Activated naive CD4-positive, alpha-beta T cell treated with Interleukin-2 at 50 U/mL for 16 hours (primary cell): ENCODE results near the gene SKI.

Experiments used
- DNase-seq: peaks from one replicate; pipeline ENCODE4 v3.0.0-alpha.2; 2020

The SKI gene

DNA sequence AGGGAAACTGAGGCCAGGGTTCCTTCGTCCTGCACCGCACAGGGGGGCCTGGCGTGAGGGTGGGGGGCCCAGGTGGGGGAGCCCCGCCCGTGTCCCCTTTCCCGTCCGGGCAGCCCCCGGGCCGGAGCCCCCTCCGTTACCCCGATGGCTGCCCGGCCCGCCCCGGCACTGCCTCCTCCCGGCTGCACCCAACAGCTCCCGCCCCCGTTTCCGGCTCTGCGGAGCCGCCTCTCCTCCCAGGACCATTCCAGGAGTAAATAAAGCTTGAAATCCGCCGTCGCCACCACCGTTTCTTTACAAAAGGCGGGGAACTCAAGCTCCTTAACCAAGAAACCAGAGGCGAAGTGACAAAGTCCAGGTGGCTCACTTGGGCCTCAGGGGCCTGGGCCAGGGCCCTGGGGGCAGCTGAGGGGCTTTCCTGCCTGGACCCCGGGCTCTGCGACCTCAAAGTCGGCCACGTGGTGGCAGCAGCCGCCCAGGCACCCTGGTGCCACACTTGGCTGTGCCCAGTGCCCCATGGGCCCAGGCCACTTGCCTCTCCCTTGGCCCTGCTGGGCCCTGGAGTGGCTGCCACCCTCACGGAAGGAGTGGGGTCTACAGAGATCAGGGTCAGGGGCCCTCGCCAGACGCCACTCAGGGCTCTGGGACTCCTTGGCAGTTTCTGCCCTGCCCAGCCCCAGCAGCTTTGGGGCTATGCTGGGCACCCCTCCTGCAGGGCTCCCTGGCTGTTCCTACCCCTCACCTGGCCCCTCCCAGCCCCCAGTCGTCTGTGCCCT is 33.0 kb upstream of the SKI start:
- DNase-seq: peak; percentile 88

DNA sequence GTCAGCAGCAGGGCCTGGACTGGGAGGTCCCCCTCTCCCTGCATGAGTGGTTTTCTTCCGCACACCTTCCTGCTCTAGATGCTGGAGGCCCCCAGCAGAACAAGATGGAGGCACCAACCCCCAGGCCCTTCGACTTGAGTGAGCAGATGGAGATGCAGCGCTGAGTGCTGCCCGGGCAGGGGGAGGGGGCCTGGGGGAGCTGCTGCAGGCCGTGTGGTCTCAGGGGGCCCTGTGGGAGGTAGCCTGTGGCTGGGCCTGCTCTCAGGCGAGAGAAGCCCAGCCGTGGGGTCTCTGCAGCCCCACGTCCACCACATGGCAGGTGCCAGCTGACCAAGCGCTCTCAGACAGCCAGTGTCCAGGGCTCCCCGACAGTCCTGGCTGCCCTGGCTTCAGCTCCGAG is 32.3 kb upstream of the SKI start:
- no peak for DNase-seq

DNA sequence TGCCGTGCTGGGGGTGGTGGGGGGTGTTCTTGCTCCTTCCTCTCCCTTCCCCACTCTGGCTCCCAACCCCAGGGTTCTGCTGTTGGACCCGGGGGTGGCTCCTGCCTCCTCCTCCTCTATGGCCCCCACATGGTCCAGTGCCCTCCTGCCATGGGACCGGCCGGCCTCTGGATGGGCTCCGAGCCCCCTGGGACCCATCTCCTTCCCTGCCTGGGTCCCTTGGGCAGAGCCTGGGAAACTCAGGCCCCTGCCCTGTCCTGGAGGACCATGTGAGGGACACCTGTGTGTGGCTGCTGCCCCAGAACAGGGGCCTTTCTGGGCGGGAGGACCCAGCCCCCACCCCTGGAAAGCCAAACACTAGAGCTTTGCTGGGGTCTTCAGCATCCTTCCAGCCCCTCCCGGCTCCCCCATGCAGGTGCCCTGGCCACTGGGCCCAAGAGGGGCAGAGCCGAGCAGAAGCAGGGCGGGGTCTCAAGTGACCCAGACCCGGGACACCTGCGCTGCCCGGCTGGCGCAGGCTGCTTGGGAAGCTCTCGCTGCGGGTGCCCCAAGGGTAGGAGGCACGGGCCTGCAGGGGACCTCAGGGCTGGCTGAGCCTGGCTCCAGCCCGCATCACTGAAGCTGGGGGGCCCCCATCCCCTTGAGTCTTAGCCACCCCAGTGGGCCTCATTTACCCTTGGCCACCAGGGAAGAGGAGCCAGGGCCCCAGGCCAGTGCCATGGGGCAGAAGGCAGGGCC is 31.0 kb upstream of the SKI start:
- DNase-seq: no peak

DNA sequence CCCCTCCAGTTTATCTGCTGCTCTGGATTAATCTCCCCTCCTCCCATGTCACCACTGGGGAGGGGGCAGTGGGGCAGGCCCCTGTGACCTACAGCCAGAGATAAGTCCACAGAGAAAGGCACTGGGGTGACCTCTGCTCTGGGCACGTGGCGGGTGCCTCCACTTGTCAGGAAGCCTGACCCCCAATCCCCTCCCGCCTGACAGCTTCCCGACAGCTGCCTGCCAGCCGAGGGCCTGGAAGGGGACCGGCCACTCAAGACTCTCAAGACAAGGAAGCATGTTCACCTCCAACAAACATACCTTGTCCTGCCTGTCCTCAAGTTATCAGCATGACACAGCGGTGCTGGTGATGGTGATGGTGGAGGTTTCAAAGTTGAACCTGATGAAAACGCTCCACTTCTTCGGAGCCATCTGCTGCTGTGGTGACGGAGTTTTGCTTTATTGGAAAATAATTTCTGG is 30.4 kb upstream of the SKI start:
- DNase-seq: no peak

DNA sequence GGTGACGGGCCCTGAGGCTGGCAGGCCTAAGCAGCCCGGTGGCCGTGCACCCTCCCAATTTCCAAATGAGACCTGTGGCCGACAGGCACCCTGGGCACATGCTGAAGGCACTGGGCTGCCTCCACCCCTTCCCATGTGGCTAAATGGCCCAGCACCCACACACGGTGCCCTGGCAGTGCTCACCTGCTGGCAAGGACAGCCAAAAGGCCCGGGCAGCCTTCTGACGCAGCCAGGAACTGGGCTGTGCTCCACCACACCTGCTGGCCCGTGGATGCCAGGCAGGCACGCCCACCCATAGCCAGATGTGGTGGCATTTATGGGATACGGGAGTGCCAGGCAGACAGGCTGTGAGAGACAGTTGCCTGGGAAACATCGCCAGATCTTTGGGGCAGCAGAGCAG is 29.5 kb upstream of the SKI start:
- DNase-seq: no peak

DNA sequence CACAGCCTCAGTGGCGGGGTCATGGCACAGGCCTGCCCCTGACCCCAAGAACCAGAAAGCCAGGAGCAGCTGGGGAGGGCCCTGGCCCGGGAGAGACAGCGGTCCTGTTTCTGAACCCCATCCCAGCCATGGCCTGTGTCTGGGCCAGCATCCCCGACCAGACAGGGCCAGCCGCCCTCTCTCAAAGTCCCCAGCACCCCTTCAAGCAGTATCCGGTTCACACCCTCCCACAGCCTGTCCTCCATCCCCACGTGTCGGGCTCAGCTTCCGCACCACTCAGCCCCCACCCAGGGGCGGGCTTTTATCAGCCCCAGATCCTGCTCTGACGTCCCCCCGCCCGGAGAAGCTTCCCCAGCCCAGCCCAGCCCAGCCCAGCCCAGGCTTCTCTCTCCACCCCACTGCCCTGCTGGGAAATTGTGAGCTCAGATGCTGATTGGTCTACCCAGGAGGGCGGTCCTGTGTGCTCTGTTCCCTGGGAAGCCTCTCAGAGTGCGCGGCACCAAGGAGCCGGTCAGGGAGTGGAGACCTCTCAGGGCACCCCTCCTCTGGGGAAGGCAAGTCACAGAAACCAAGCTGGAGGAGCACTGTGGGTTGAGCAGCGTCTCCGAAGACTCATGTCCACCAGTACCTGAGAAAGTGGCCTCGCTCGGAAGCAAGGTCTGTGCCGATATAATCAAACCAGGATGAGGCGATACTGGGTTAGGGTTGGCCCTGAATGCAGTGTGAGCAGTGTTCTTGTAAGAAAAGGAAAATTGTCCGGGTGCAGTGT is 28.9 kb upstream of the SKI start:
- DNase-seq: peak; percentile 83

DNA sequence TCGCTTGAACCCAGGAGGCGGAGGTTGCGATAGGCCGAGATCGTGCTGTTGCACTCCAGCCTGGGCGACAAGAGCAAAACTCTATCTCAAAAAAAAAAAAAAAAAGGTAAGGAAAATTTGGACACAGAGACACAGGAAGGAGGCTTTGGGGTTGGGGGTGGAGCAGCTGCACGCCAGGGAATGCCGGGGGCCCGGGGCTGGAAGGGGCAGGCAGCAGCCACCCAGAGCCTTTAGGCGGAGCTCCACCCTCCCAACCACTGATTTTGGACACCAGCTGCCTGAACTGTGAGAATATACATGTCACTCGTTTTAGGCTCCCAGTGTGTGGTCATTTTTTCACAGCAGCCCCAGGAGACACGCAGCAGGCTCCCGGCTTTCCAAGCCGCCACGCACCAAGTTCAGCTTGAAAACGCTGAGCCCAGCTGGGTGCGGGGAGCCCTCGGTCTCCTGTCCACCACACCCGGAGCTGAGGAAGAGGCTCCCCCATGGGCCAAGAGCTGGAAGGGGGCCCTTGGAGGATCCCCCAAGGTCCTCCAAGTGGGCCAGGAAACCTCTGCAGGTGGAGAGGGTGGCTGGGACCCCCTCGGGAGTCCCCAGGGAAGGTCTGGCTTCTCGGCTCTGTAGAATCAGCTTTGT is 27.7 kb upstream of the SKI start:
- no peak for DNase-seq

DNA sequence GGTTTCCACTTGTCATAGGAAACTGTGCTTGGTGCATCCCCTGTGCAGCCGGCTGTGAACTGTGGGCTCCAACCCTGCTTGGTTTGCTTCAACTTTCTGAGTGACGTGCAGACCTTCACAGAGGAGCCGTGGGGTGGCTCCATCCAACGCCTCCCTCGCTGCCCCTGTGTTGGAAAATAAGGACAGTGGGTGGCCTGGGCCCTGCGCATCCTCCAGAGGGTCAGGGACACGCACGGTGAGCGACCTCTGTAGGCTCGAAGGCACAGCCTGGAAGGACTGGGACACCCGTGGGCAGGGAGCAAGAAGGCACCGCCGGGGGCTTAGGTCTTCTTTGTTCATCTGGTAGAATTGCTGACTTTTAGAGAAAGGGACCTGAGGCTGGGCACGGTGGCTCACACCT is 27.1 kb upstream of the SKI start:
- no peak for DNase-seq

DNA sequence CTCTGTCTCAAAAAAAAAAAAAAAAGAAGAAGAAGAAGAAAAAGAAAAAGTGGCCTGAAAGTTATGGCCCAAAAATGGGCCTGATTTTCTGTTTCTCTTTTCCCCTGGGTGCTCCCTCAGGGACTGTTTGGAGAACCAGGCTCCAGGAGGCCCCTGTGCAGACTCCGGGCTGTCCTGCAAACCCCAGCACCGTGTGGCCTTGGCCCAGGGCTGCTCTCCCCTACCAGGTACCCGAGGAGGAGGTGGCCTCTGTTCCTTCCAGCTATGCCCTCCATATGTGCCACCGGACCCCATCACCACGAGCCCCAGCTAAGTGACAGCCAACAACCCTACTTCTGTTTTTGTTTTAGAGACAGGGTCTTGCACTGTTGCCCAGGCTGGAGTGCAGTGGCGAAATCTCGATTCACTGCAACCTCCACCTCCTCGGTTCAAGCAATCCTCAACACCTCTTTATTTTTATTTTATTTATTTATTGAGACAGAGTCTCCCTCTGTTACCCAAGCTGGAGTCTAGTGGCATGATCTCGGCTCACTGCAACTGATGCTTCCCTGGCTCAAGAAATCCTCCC is 26.0 kb upstream of the SKI start:
- no peak for DNase-seq

DNA sequence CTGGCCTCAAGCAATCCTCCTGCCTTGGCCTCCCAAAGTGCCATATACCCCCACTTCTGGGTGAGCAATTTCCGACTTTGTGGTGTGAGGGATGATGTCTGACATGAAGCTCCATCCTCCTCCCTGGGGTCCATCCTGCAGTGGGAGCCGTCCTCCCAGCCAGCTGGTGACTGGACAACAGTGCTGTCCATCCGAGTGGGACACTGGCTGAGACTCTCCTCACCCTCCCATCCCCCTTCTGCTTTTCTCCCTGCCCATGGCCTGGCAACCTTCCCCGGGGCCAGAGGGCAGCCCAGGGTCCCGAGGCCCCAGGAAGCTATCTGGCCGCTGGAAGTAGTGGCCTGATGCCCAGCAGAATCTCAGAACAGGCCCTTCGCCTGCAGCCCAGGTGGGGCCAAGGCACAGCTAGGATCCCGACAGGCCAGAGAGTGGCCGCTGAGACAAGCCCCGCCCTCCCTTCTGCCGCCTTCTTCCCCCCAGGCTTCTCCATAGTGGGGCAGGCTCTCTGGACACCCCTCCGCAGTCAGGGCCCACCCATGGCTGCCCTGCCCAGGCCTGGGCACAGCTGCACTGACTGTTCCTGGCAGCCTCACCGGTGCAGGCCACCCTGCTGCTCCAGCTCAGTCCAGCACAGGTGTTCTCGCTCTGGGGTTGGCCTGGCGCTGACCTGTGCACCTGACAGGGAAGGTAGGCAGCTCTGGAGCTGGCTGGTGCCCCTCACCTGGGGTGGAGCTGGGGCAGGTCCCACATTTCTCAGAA is 25.1 kb upstream of the SKI start:
- DNase-seq: no peak

DNA sequence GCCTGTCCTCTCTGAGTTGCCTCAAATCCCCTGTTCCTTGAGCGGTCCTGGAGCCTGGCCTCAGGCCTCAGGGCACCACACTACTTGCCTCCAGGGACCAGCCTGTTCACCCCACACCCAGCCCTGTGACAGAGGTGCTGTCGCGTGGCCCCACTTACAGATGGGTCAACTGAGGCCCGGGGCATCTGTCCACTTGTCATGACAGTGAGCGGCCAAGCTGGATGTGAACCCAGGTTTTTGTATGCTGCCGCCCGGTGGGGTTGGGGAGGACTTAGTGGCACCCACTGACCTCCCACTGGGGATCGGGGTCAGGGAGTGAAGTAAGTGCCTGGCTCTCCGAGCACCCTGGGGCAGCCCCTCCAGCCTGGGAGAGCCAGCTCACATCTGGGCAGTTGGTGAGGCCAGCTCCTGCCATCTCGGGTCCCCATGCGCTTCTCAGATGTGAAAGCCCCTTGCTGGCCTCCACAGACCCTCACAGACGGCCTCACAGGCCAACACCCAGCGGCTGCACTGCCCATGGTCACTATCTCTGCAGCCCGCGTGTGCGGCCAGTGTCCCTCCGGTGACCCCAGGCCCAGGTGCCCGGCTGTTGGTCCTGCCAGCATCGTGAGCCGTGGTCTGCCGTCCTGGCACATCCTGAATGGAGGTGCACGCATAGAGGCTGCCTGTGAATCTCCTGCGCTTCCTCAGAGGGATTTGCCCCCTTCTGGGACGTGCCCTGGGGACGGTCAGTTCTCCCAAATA is 24.3 kb upstream of the SKI start:
- no peak for DNase-seq

DNA sequence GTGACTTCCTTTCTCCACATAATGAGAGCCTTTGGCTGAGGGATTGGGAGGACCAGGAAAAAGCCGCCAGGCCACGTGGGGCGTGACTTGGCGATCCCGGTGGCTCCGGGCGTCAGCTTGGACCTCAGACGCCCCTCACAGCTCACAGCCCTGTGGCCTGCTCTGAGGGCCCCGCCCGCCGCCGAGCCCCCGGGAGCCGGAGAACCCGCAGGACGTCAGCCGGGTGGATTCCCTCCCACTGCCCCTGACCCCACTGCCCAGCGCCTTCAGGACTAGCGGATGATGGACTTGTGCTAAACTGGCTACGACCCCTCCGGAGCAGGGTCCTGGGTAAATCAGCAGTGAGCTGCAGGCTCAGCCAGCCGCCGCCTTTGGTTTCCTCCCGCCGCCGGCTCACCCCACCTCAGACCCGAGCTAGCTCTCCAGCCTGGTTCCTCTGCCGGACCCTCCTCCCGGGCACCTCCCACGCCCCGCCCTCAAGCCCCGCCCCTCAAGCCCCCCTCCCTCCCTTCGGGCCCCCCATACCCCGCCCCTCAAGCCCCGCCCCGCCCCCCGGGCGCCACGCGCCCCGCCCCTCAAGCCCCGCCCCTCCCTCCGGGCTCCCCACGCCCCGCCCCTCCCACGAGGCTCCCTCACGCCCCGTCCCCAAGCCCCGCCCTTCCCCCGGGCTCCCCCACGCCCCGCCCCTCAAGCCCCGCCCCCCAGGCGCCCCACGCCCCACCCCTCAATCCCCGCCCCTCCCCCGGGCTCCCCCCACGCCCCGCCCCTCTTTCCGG is 23.5 kb upstream of the SKI start:
- DNase-seq: peak; percentile 72

DNA sequence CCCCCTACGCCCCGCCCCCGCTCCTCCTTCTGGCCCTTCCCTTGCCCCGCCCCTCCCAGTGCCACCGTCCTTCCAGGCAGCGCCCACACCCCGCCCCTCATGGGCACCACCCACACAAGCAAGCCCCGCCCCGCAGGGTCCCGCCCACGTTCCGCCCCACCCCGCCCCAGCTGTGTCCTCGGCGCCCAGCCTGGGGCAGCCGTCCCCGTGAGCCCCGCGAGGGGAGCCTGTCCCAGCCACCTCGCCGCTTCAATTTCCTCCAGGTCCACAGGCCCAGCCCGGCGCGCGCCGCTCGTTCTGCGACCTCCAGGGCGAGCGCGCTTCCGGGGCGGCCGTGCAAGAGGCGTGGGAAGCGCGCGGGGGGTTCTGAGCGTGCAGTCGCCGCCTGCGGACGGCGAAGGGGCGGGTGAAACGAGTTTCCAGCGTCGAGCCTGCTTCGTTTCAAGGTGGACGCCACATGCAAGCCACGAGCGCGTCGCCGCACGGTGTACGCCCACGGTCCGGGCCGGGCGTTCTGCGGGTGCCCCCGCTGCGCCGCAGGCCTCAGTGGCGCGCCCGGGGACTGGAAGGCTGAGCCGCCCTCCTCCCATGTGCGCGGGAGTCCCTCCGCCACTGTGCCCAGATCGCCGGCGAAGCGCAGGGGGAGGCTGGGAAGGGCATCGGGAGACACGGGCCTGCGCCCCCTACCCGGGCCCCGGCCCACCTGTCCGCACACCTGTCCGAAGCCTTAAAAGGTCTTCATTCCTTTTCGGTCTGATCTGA is 22.7 kb upstream of the SKI start:
- DNase-seq: peak; percentile 87

DNA sequence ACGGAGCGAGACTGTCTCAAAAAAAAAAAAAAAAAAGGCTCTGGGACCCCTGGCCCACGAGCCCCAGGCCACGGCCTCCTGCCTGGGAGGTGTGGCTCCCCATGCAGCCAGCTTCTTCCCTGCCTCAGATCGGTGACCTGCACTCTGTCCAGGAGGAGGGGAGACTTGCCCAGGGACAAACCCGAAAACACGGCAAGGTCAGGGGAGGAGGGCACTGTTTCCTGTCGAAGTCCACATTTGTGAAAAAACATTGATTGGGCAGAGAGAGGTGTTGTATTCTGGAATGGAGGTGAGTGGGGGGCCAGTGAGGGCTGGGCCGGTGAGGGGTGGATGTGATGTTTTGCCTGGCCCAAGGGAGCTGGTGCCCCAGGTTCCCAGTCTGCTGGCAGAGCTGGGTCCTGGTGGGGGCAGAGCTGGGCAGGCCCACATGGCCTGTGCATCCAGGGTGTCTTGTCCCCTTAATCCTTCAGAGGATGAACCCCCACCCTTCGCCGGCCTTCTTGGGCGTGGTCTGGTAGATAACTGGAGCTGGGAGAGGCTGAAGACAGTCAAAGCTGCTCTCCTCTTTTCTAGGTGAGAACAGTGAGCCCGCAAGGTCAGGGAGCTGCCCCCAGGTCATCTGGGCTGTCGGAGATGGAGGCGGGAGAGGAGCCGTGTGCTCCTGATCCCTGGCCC is 21.2 kb upstream of the SKI start:
- DNase-seq: no peak

DNA sequence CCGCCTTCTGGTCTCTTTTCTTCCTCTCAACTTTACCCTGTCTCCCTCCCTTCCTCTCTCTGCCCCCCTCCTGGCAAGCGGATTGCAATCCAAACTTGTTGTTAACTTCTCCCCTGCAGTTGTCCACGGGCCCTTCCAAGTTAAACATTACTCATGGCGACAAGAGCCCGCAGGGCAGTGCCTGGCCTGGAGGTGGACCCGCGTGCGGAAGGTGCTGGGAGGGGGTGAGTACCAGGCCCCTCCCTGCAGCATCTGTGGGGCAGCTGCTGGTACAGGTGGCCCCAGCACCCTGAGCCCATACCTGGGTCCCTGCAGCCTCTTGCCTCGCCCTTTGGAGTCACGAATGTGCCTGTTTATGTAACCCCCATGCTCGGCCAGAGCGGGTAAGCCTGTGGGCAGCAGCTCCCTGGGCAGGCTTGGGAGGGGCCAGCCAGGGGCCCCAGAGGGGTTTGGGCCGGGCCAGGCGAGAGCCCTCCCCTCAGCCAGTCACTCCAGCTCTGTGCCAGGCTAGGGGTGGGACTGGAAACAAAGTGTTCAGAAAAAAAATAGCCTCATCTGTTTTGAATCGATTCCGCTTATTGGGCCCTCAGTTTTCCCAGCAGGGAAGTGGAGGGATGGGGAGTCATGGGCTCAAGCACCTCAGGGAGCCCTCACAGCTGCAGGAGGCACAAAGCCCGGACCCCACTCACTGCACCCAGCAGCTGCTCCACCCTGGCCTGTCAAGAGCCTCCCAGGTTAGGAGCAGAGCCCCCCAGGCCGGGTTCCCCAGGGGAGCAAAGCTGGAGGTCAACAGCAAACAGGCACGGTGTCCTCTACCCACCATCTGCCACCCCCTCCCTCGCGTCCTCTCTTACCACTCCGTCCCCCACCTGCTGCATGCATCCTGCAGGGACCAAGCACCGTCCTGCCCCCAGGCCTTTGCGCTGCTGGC is 19.5 kb upstream of the SKI start:
- no peak for DNase-seq

DNA sequence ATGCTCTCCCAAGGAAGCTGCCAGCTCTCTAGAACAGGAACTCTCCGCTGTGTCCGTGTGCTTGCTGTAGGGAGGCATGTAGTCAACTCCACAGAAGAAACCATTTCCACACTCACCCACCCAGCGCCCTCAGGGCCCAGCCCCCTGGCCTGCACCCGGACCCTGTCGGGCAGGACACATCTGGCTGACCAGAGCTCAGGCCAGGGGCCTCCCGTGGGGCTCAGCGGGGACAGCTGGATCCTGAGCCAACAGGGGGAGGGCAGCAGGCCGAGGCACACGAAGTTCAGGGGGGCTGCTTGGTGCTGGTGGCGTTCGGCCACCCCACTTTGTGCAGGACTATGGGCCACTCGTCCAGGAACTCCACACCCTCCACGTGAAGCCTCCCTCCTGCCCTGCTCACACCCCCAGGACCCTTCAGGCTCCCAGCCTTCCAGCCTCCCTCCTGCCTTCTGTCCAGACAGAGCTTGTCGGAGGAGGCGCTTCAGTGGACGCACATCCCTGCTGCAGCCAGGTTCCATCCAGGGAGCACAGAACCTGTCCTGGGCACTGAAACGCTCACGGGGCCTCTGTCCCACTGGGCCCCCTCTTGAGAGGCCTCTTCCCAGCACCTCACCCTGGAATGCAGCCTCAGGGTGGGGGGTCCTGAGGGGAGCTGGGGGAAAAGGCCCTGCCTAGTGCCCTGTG is 18.6 kb upstream of the SKI start:
- DNase-seq: no peak

DNA sequence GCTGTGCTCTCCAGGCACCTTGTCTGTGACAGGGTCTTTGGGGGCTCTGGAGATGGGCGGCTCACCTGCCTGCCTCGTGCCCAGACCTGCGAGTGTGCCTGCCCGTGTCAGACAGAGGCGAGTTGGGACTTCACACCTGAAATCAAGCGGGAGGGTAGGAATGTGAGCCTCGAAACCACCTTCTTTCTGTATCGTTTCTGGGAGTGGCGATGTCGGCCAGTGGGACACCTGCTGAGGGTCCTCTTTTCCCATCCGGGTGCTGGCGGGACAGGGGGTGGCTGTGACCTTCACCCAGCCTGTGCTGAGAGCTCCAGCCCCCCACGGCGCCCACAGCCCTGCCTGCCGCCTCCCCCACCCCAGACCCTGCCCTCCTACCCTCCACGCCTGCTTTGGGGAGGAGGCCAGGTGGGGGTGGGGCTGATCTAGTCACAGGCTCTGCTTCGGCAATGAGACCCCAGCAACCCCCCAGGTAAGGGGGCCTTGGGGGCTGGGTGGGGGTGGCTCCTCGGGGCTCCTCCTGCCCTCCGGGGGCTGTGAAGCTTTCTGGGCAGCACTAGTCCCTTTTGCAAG is 17.9 kb upstream of the SKI start:
- DNase-seq: no peak
